ENCODE results near the gene LRRC45. TPM values are rescaled to one million over a fixed set of nuclear protein-coding genes. Genes with fewer than 3 reads are reported as not detected.
A peak's percentile ranks its signal among the peaks of the same experiment; 100 is the strongest.

The LRRC45 gene
- total and polyA plus RNA-seq, 2 donors (not counting 3 experiments of a cell fraction or from before 2014, with no cell fraction given): 7.6 to 22.9 TPM

- H3K9me1 ChIP-seq (replicated peaks; ENCODE audit: control insufficient read depth, extremely low read depth, insufficient read depth, low read length): no peaks in the 10 kb centered on the region
- H3K4me1 ChIP-seq (ENCODE audit: control insufficient read depth, extremely low read depth, insufficient read depth, low read length): peaks cover 16% of the 10 kb centered on the region
- intact Hi-C loops (cut with micrococcal nuclease) (loop anchor here (10.0 kb wide), 2 partner anchors 201 to 381 kb away; partner anchors contain the start of genes HEXD and OGFOD3), dilution Hi-C loops (cut with MboI; ENCODE audit: extremely low pct_ligation_motif_present, low sequenced_read_pairs) (no loop called here)
- H3K27me3 ChIP-seq (ENCODE audit: control insufficient read depth in 2 of 2, insufficient read depth in 2 of 2, low read length in 2 of 2): no peaks in the 10 kb centered on the region
- H3K9ac ChIP-seq (replicated peaks; ENCODE audit: extremely low read depth, insufficient read depth, low read length): no peak overlapping the region
- H3K36me3 ChIP-seq (ENCODE audit: control insufficient read depth in 2 of 2, extremely low read depth in 1 of 2, insufficient read depth in 2 of 2, low read length in 2 of 2): no peaks in the 10 kb centered on the region
- H3K4me2 ChIP-seq (ENCODE audit: insufficient read depth, low read length): no peak overlapping the region
- no peaks in the 10 kb centered on the region for H4K20me1 ChIP-seq (replicated peaks; ENCODE audit: control insufficient read depth, extremely low read depth, insufficient read depth, low read length)
- ChIA-PET POLR2A (no interaction called here), CTCF (interaction anchor here (1.5 kb wide), 1 partner anchor 74 kb away, joined by 7 read pairs; no protein-coding TSS in a partner anchor)
- no peak for TF ChIP-seq POLR2A (IDR thresholded peaks at IDR 0.05; ENCODE audit: low read depth, low read length)
- no peak for TF ChIP-seq EZH2 (IDR thresholded peaks at IDR 0.05; ENCODE audit: borderline replicate concordance, low read depth, low read length, severe bottlenecking)
- TF ChIP-seq MYC (IDR thresholded peaks at IDR 0.05; ENCODE audit: low read depth, low read length): no peak
- no peak for TF ChIP-seq POLR2AphosphoS5 (IDR thresholded peaks at IDR 0.05; ENCODE audit: insufficient read depth, low read depth, low read length)
- TF ChIP-seq CTCF (IDR thresholded peaks at IDR 0.05; ENCODE audit: extremely low read depth in 1 of 2, insufficient read depth in 1 of 2, low read depth in 1 of 2, low read length in 2 of 2): no peak
- no peak for TF ChIP-seq FOS (IDR thresholded peaks at IDR 0.05; ENCODE audit: borderline replicate concordance, insufficient read depth, low read length)
- TF ChIP-seq JUN (IDR thresholded peaks at IDR 0.05; ENCODE audit: borderline replicate concordance, insufficient read depth, insufficient read length, low read depth): no peak
- no peak for TF ChIP-seq GATA2 (IDR thresholded peaks at IDR 0.05; ENCODE audit: insufficient read depth, insufficient read length, low read depth, low read length)
- no peak for TF ChIP-seq MAX (IDR thresholded peaks at IDR 0.05; ENCODE audit: insufficient read depth, insufficient read length)
- no peak for DNase-seq (ENCODE audit: low read depth, low spot score)
- H2AFZ ChIP-seq (ENCODE audit: low read depth, low read length): no peak overlapping the region
- no peak for FAIRE-seq
- H3K4me3 ChIP-seq (replicated peaks in 1 of 3; ENCODE audit: insufficient read depth in 1 of 3, low read depth in 1 of 3, low read length in 3 of 3): no peak overlapping the region
- no peaks in the 10 kb centered on the region for H3K9me3 ChIP-seq (replicated peaks; ENCODE audit: control insufficient read depth, insufficient read depth, low read length)
- H3K27ac ChIP-seq (ENCODE audit: insufficient read depth, low read depth, low read length): no peak overlapping the region
- BruUV-seq (replicated peaks): TSS peak; percentile 21
- peaks cover 7% of the 10 kb centered on the region for H3K79me2 ChIP-seq (ENCODE audit: control insufficient read depth, insufficient read depth, low read length)
These were observed 10.4 kb downstream of the LRRC45 start for GRCh38 chr17:82033359-82034085.

All from endothelial cell of umbilical vein (primary cell).